ENCODE data around the gene ZNF536. TPM values are rescaled to one million over a fixed set of nuclear protein-coding genes. Genes with fewer than 3 reads are reported as not detected.
"Not testable (repeated sequence)": the region's sequence is repeated elsewhere in the genome, so short reads cannot be mapped to it uniquely, and the experiment has no call there.

The ZNF536 gene
- total RNA-seq, 2 donors from 2014 or later: 0.29 to 0.56 TPM

GRCh38 chr19:30492586-30493270 lies 120.5 kb downstream of the ZNF536 start:
- Mint-ChIP-seq H3K4me3 (no peak overlapping the region), H3K9me3 (no peaks in the 10 kb centered on the region), H3K27me3 (ENCODE audit: low read depth) (peaks cover 6% of the 10 kb centered on the region), H3K27ac (no peak overlapping the region), H3K36me3 (ENCODE audit: insufficient read depth in 2 of 2) (no peaks in the 10 kb centered on the region), H3K4me1 (ENCODE audit: low read depth) (no peaks in the 10 kb centered on the region)
- DNase-seq: no peak
- ATAC-seq (replicated peaks in 1 of 2): no peak

- no peak overlapping the region for H3K27ac Mint-ChIP-seq
- peaks cover 3% of the 10 kb centered on the region for H3K27me3 Mint-ChIP-seq (ENCODE audit: low read depth)
- no peaks in the 10 kb centered on the region for H3K4me1 Mint-ChIP-seq (ENCODE audit: low read depth)
- DNase-seq: no peak
- no peaks in the 10 kb centered on the region for H3K9me3 Mint-ChIP-seq
- ATAC-seq (replicated peaks in 1 of 2): no peak
- no peak overlapping the region for H3K4me3 Mint-ChIP-seq
- no peaks in the 10 kb centered on the region for H3K36me3 Mint-ChIP-seq (ENCODE audit: insufficient read depth in 2 of 2)
Measured at GRCh38 chr19:30497034-30497433, 124.8 kb downstream of the ZNF536 start.

- not testable (repeated sequence) for H3K27ac Mint-ChIP-seq, H3K9me3 Mint-ChIP-seq
Measured at GRCh38 chr19:30498085-30498484, 125.9 kb downstream of the ZNF536 start.

GRCh38 chr19:30498707-30499106 lies 126.5 kb downstream of the ZNF536 start:
- no peak overlapping the region for H3K27ac Mint-ChIP-seq

More at GRCh38 chr19:30498085-30498484, 125.9 kb downstream of the ZNF536 start:
- H3K4me3 Mint-ChIP-seq; ATAC-seq (replicated peaks in 1 of 2); H3K27me3 Mint-ChIP-seq (ENCODE audit: low read depth); H3K4me1 Mint-ChIP-seq (ENCODE audit: low read depth); DNase-seq; H3K36me3 Mint-ChIP-seq (ENCODE audit: insufficient read depth in 2 of 2): not testable (repeated sequence)

DNA sequence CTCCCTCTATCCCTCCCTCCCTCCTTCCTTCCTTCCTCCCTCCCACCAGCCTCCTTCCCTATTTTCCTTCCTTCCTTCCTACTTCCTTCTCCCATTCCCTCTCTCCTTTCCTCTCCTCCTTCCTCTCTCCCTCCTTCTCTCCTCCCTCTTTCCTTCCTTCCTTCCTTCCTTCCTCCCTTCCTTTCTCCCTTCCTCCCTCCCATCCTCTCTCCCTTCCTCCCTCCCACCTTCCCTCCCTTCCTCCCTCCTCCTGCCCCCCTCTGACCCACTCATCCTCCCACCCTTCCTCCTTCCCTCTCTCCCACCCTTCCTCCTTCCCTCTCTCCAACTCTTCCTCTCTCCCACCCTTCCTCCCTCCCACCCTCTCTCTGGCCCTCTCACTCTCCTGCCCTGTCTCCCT lies 132.1 kb downstream of the ZNF536 start:
- H3K4me3 Mint-ChIP-seq: no peak overlapping the region
- no peaks in the 10 kb centered on the region for H3K4me1 Mint-ChIP-seq (ENCODE audit: low read depth)
- no peaks in the 10 kb centered on the region for H3K36me3 Mint-ChIP-seq (ENCODE audit: insufficient read depth in 2 of 2)
- no peak overlapping the region for H3K27ac Mint-ChIP-seq
- H3K9me3 Mint-ChIP-seq: no peaks in the 10 kb centered on the region
- H3K27me3 Mint-ChIP-seq (ENCODE audit: low read depth): peaks cover 6% of the 10 kb centered on the region
- DNase-seq (no peak), ATAC-seq (replicated peaks in 1 of 2) (no peak)

More at GRCh38 chr19:30498707-30499106, 126.5 kb downstream of the ZNF536 start:
- DNase-seq: no peak
- ATAC-seq (replicated peaks in 1 of 2): no peak
- Mint-ChIP-seq H3K4me1 (ENCODE audit: low read depth) (no peaks in the 10 kb centered on the region), H3K9me3 (no peaks in the 10 kb centered on the region), H3K27me3 (ENCODE audit: low read depth) (peaks cover 6% of the 10 kb centered on the region), H3K36me3 (ENCODE audit: insufficient read depth in 2 of 2) (no peaks in the 10 kb centered on the region), H3K4me3 (no peak overlapping the region)

DNA sequence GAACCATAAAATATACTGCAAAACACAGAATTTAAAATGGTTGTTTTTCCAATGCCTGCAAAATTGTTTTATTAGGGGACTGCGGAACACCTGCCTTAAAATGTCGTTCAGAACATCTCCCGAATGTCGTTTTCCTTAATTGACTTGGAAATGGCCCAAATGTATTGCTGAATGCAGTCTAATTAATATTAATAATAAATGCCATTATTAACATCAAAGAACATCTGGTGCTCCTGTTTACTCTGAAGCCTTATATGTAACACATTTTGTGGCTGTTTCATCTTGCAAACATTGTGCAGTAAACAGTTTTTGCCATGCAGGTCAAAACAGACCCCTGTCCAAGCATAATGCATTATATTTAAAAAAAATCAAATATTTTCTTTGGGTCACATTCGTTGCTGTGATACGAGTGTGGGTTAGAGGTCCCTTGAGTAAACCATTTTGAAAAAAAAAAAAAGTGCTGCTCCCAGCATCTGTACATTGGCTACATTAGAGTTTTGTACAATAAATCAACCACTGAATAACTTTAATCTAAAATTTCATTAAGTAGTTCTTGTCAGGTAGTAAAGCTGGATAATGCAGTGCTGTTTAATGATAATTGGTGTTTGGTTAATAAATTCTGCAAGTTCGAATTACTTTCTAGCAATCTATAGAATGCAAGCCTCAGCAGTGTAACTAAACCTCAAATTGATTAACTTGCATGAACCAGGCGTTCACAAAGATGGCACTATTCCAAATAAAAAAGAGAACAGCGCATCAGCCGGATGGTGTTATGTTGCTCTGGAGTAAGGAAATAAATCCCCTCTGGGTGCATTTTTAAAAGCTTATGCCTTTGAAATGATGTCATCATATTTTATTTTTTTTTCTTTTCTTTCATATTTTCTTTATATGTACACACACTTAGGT lies 140.2 kb downstream of the ZNF536 start:
- Mint-ChIP-seq H3K9me3 (no peaks in the 10 kb centered on the region), H3K27ac (no peak overlapping the region)
- no peak for ATAC-seq (replicated peaks in 1 of 2)

GRCh38 chr19:30513082-30513411 lies 140.9 kb downstream of the ZNF536 start:
- Mint-ChIP-seq H3K4me3 (no peak overlapping the region), H3K4me1 (ENCODE audit: low read depth) (no peaks in the 10 kb centered on the region), H3K36me3 (ENCODE audit: insufficient read depth in 2 of 2) (no peaks in the 10 kb centered on the region), H3K27ac (no peak overlapping the region), H3K9me3 (no peaks in the 10 kb centered on the region), H3K27me3 (ENCODE audit: low read depth) (no peaks in the 10 kb centered on the region)
- DNase-seq: no peak
- ATAC-seq (replicated peaks in 1 of 2): no peak

More for the DNA sequence above, 140.2 kb downstream of the ZNF536 start:
- H3K36me3 Mint-ChIP-seq (ENCODE audit: insufficient read depth in 2 of 2): no peaks in the 10 kb centered on the region
- DNase-seq: no peak
- H3K27me3 Mint-ChIP-seq (ENCODE audit: low read depth): no peaks in the 10 kb centered on the region
- H3K4me1 Mint-ChIP-seq (ENCODE audit: low read depth): no peaks in the 10 kb centered on the region
- H3K4me3 Mint-ChIP-seq: no peak overlapping the region

DNA sequence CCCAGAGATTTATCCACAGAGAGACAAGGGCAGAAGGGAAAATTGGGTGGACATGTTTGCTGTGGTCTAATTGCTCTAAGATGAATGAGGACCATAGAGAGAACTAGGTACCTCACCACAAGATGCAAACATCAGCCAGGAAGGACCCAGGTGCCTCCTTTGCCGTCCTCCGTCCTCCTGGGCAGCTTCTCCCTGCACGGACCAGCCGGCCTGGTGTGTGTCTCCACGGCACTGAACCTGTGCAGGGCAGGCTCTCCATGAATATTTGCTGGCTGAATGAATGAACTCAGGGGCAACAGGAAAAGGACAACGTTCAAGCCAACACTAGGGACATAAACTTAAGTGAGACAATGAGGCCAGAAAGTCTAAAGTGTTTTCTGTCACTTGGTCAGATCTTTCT lies 143.9 kb downstream of the ZNF536 start:
- Mint-ChIP-seq H3K36me3 (ENCODE audit: insufficient read depth in 2 of 2) (no peaks in the 10 kb centered on the region), H3K27me3 (ENCODE audit: low read depth) (no peaks in the 10 kb centered on the region), H3K9me3 (no peaks in the 10 kb centered on the region), H3K4me1 (ENCODE audit: low read depth) (no peaks in the 10 kb centered on the region), H3K4me3 (no peak overlapping the region), H3K27ac (no peak overlapping the region)
- no peak for ATAC-seq (replicated peaks in 1 of 2)
- no peak for DNase-seq

DNA sequence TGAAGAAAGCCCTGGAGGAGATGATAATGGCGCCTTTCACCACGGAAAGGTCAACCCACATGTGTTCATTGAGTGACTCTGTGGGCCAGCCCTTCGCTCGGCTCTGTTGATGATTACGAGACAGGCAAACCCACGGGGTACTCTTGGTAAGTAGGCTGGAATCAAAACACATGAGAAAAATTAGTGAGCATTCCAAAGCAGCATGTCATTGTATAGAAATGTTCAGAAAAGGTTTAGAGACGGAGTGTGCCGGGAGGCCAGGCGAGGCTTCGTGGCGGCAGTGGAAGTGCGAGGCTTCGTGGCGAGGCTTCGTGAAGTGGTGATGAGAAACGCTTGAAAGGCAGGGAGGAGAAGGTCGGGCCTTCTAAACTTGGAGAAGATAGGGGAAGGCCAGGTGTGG lies 144.3 kb downstream of the ZNF536 start:
- Mint-ChIP-seq H3K4me1 (ENCODE audit: low read depth) (no peaks in the 10 kb centered on the region), H3K27me3 (ENCODE audit: low read depth) (no peaks in the 10 kb centered on the region), H3K4me3 (no peak overlapping the region), H3K27ac (no peak overlapping the region), H3K9me3 (no peaks in the 10 kb centered on the region), H3K36me3 (ENCODE audit: insufficient read depth in 2 of 2) (no peaks in the 10 kb centered on the region)
- DNase-seq (no peak), ATAC-seq (replicated peaks in 1 of 2) (no peak)

DNA sequence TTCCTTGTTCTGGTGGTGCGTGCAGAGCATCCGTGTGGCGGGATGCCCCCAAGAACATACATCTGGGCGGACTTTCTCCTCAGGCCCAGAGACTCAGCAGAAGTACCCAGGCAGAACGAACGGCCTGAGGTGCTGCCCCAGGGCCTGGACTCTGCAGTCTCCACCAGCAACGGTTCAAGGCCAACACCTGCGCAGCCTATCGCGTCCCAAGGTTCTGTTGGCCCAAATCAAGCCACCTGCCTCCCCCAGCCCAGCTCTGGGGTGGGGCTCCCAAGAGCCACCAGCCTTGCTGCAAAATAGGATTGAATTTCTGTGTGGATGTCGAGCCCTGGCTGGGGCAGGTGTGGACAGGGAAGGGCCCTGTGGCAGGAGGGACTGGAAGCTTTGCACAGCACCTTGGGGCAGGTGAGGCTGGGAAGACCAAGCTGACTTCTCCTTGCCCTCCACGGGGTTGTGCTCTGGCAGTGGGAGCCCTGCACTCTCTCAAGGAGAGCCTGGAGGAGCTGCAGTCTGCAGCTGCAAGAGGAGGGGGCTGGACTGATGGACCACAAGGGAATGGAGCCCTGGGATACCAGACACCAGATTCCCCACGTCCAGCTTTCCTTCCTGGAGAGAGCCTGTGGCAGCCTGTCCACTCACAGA lies 146.9 kb downstream of the ZNF536 start:
- DNase-seq: no peak
- no peaks in the 10 kb centered on the region for H3K4me1 Mint-ChIP-seq (ENCODE audit: low read depth)
- no peak overlapping the region for H3K4me3 Mint-ChIP-seq
- no peaks in the 10 kb centered on the region for H3K36me3 Mint-ChIP-seq (ENCODE audit: insufficient read depth in 2 of 2)
- no peak for ATAC-seq (replicated peaks in 1 of 2)
- no peaks in the 10 kb centered on the region for H3K9me3 Mint-ChIP-seq
- H3K27me3 Mint-ChIP-seq (ENCODE audit: low read depth): no peaks in the 10 kb centered on the region
- no peak overlapping the region for H3K27ac Mint-ChIP-seq

- Mint-ChIP-seq H3K9me3 (no peaks in the 10 kb centered on the region), H3K27ac (no peak overlapping the region), H3K36me3 (ENCODE audit: insufficient read depth in 2 of 2) (no peaks in the 10 kb centered on the region), H3K4me3 (no peak overlapping the region), H3K27me3 (ENCODE audit: low read depth) (no peaks in the 10 kb centered on the region), H3K4me1 (ENCODE audit: low read depth) (no peaks in the 10 kb centered on the region)
- ATAC-seq (replicated peaks in 1 of 2) (no peak), DNase-seq (no peak)
Measured at GRCh38 chr19:30519607-30520205, 147.5 kb downstream of the ZNF536 start.

GRCh38 chr19:30520735-30521479 lies 148.7 kb downstream of the ZNF536 start:
- no peaks in the 10 kb centered on the region for H3K4me1 Mint-ChIP-seq (ENCODE audit: low read depth)
- H3K27me3 Mint-ChIP-seq (ENCODE audit: low read depth): no peaks in the 10 kb centered on the region
- DNase-seq (no peak), ATAC-seq (replicated peaks in 1 of 2) (no peak)
- H3K9me3 Mint-ChIP-seq: no peaks in the 10 kb centered on the region
- no peak overlapping the region for H3K4me3 Mint-ChIP-seq
- H3K36me3 Mint-ChIP-seq (ENCODE audit: insufficient read depth in 2 of 2): no peaks in the 10 kb centered on the region
- H3K27ac Mint-ChIP-seq: no peak overlapping the region
